AG08395 (cell line): ENCODE results near the gene SLC13A4.
A peak's percentile ranks its signal among the peaks of the same experiment; 100 is the strongest.
"Not testable (repeated sequence)": the region's sequence is repeated elsewhere in the genome, so short reads cannot be mapped to it uniquely, and the experiment has no call there.

Experiments used
- DNase-seq: peaks from one replicate; pipeline ENCODE4 v3.0.0; 2012; ENCODE audit warnings: mixed read lengths, low spot score

The SLC13A4 gene

GRCh38 chr7:135697276-135698049 is 30.5 kb downstream of the SLC13A4 start:
- DNase-seq = no peak

GRCh38 chr7:135693558-135693957 is 34.4 kb downstream of the SLC13A4 start:
- no peak for DNase-seq

- DNase-seq = not testable (repeated sequence)
Observed at GRCh38 chr7:135692606-135693005, 35.4 kb downstream of the SLC13A4 start.

- DNase-seq = no peak
Observed at GRCh38 chr7:135692055-135692454, 35.9 kb downstream of the SLC13A4 start.

- DNase-seq = peak; percentile 78
Observed at GRCh38 chr7:135690566-135690965, 37.4 kb downstream of the SLC13A4 start.

GRCh38 chr7:135687466-135687865 is 40.5 kb downstream of the SLC13A4 start:
- DNase-seq = no peak

- DNase-seq = peak; percentile 62
Observed at GRCh38 chr7:135685306-135686084, 42.5 kb downstream of the SLC13A4 start.

- no peak for DNase-seq
Observed at GRCh38 chr7:135684699-135685098, 43.3 kb downstream of the SLC13A4 start.

GRCh38 chr7:135684136-135684535 is 43.9 kb downstream of the SLC13A4 start:
- peak; percentile 41 for DNase-seq

- DNase-seq = no peak
Observed at GRCh38 chr7:135683609-135684008, 44.4 kb downstream of the SLC13A4 start.

- no peak for DNase-seq
Observed at GRCh38 chr7:135682191-135682590, 45.8 kb downstream of the SLC13A4 start.

GRCh38 chr7:135681762-135682161 is 46.2 kb downstream of the SLC13A4 start:
- DNase-seq = no peak

GRCh38 chr7:135678612-135679575 is 49.1 kb downstream of the SLC13A4 start:
- DNase-seq = peak; percentile 35

- DNase-seq = no peak
Observed at GRCh38 chr7:135673360-135673706, 54.7 kb downstream of the SLC13A4 start.

GRCh38 chr7:135672560-135673359 is 55.2 kb downstream of the SLC13A4 start:
- peak; percentile 75 for DNase-seq

GRCh38 chr7:135670179-135670578 is 57.8 kb downstream of the SLC13A4 start:
- peak; percentile 78 for DNase-seq

GRCh38 chr7:135669774-135670173 is 58.2 kb downstream of the SLC13A4 start:
- DNase-seq = no peak

- DNase-seq = not testable (repeated sequence)
Observed at GRCh38 chr7:135668852-135669395, 59.1 kb downstream of the SLC13A4 start.

- DNase-seq = not testable (repeated sequence)
Observed at GRCh38 chr7:135667626-135668025, 60.4 kb downstream of the SLC13A4 start.

GRCh38 chr7:135666846-135667245 is 61.1 kb downstream of the SLC13A4 start:
- DNase-seq = no peak

- no peak for DNase-seq
Observed at GRCh38 chr7:135666156-135666555, 61.8 kb downstream of the SLC13A4 start.
